NCI-H1930 (cell line): ENCODE measurements around the gene LCOR.
A peak's percentile ranks its signal among the peaks of the same experiment; 100 is the strongest.
"Not testable (repeated sequence)": the region's sequence is repeated elsewhere in the genome, so short reads cannot be mapped to it uniquely, and the experiment has no call there.

Source experiments
- DNase-seq, 2 experiments: peaks; one replicate each; lab custom pipeline; 2025; lab: John Stamatoyannopoulos, UW

LCOR gene

GRCh38 chr10:97033841-97034240 lies 201.7 kb downstream of the LCOR start:
- not testable (repeated sequence) for DNase-seq

GRCh38 chr10:97034301-97034700 lies 202.2 kb downstream of the LCOR start:
- DNase-seq, result no peak

GRCh38 chr10:97034958-97035769 lies 203.1 kb downstream of the LCOR start:
- no peak for DNase-seq

- DNase-seq, result peak; percentile 45 to 56
Observed at GRCh38 chr10:97037365-97038361, 205.6 kb downstream of the LCOR start.

- no peak for DNase-seq
Observed at GRCh38 chr10:97038688-97039087, 206.6 kb downstream of the LCOR start.

GRCh38 chr10:97039538-97040247 lies 207.6 kb downstream of the LCOR start:
- DNase-seq, result no peak

- DNase-seq, result no peak
Observed at GRCh38 chr10:97040248-97040584, 208.1 kb downstream of the LCOR start.

- no peak for DNase-seq
Observed at GRCh38 chr10:97040706-97041105, 208.6 kb downstream of the LCOR start.

GRCh38 chr10:97042081-97042480 lies 210.0 kb downstream of the LCOR start:
- no peak for DNase-seq

GRCh38 chr10:97042716-97043562 lies 210.8 kb downstream of the LCOR start:
- no peak for DNase-seq

- no peak for DNase-seq
Observed at GRCh38 chr10:97043563-97043855, 211.4 kb downstream of the LCOR start.
